Measurements from ENCODE around the gene C1QTNF12. TPM values are rescaled to one million over a fixed set of nuclear protein-coding genes. Genes with fewer than 3 reads are reported as not detected.

The C1QTNF12 gene
- polyA plus RNA-seq, 2 donors, result 1.6 to 3.0 TPM

- Histone ChIP-seq H3K9me3 (ENCODE audit: control insufficient read depth in 2 of 2, insufficient read depth in 1 of 2, low read depth in 1 of 2, low read length in 1 of 2) (peaks cover 0 to 3% of the 10 kb centered on the region in 2 donors), H3K4me3 (ENCODE audit: low read depth in 1 of 2, low read length in 2 of 2) (no peak overlapping the region), H3K36me3 (ENCODE audit: control insufficient read depth in 2 of 2, insufficient read depth in 2 of 2, low read length in 1 of 2) (peaks cover 0 to 28% of the 10 kb centered on the region in 2 donors), H3K4me1 (ENCODE audit: control insufficient read depth in 2 of 2, insufficient read depth in 2 of 2, low read length in 1 of 2) (peaks cover 0 to 4% of the 10 kb centered on the region in 2 donors), H3K27ac (ENCODE audit: low read depth in 2 of 2, low read length in 1 of 2) (no peak overlapping the region), H3K27me3 (ENCODE audit: control insufficient read depth in 1 of 2, insufficient read depth in 2 of 2, low read length in 2 of 2) (peaks cover 0 to 2% of the 10 kb centered on the region in 2 donors)
- 35 to 39% methylated on average over 18 to 28 of the region's 28 CpGs for WGBS, 2 donors
Observed at GRCh38 chr1:1291023-1291528, 44.6 kb upstream of the C1QTNF12 start.

GRCh38 chr1:1290238-1290731 lies 43.8 kb upstream of the C1QTNF12 start:
- Histone ChIP-seq H3K4me1 (ENCODE audit: control insufficient read depth in 2 of 2, insufficient read depth in 2 of 2, low read length in 1 of 2) (peaks cover 0 to 9% of the 10 kb centered on the region in 2 donors), H3K36me3 (ENCODE audit: control insufficient read depth in 2 of 2, insufficient read depth in 2 of 2, low read length in 1 of 2) (peaks cover 0 to 21% of the 10 kb centered on the region in 2 donors), H3K4me3 (ENCODE audit: low read depth in 1 of 2, low read length in 2 of 2) (no peak overlapping the region), H3K27me3 (ENCODE audit: control insufficient read depth in 1 of 2, insufficient read depth in 2 of 2, low read length in 2 of 2) (peaks cover 0 to 2% of the 10 kb centered on the region in 2 donors), H3K9me3 (ENCODE audit: control insufficient read depth in 2 of 2, insufficient read depth in 1 of 2, low read depth in 1 of 2, low read length in 1 of 2) (peaks cover 0 to 3% of the 10 kb centered on the region in 2 donors), H3K27ac (ENCODE audit: low read depth in 2 of 2, low read length in 1 of 2) (no peak overlapping the region)
- WGBS, 2 donors, result 46 to 53% methylated on average over 15 of the region's 15 CpGs

DNA sequence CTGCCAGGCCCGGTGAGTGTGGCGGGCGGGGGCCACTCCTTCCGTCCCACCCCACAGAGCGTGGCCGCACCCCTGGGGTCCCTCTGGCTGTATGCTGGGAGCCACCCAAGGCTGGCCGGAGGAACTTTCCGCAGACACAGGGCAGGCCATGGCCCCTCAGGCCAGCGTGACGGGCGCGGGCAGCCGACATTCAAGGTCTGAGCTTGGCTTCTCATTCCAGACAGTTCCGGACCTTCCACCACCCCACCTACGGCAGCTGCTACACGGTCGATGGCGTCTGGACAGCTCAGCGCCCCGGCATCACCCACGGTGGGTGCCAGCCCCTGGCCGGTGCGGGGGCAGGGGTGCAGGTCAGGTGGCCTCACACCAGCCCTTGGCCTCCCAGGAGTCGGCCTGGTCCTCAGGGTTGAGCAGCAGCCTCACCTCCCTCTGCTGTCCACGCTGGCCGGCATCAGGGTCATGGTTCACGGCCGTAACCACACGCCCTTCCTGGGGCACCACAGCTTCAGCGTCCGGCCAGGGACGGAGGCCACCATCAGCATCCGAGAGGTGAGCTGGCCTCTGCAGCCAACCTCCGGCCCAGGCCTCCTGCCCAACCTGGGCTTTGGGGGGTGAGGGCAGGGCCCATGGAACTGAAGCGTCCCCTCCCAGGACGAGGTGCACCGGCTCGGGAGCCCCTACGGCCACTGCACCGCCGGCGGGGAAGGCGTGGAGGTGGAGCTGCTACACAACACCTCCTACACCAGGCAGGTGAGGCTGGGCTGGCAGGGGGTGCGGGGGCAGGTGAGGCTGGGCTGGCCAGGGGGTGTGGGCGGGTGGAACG lies 41.0 kb upstream of the C1QTNF12 start:
- peaks cover 0 to 14% of the 10 kb centered on the region in 2 donors for H3K4me1 ChIP-seq (ENCODE audit: control insufficient read depth in 2 of 2, insufficient read depth in 2 of 2, low read length in 1 of 2)
- H3K27ac ChIP-seq (ENCODE audit: low read depth in 2 of 2, low read length in 1 of 2), result no peak overlapping the region
- H3K36me3 ChIP-seq (ENCODE audit: control insufficient read depth in 2 of 2, insufficient read depth in 2 of 2, low read length in 1 of 2), result no peaks in the 10 kb centered on the region
- no peaks in the 10 kb centered on the region for H3K9me3 ChIP-seq (ENCODE audit: control insufficient read depth in 2 of 2, insufficient read depth in 1 of 2, low read depth in 1 of 2, low read length in 1 of 2)
- H3K27me3 ChIP-seq (ENCODE audit: control insufficient read depth in 1 of 2, insufficient read depth in 2 of 2, low read length in 2 of 2), result peaks cover 0 to 2% of the 10 kb centered on the region in 2 donors
- H3K4me3 ChIP-seq (ENCODE audit: low read depth in 1 of 2, low read length in 2 of 2), result no peak overlapping the region
- 71 to 79% methylated on average over 44 to 46 of the region's 46 CpGs for WGBS, 2 donors

GRCh38 chr1:1286313-1287261 lies 40.1 kb upstream of the C1QTNF12 start:
- peaks cover 0 to 23% of the 10 kb centered on the region in 2 donors for H3K4me1 ChIP-seq (ENCODE audit: control insufficient read depth in 2 of 2, insufficient read depth in 2 of 2, low read length in 1 of 2)
- WGBS, 2 donors, result 57 to 59% methylated on average over 41 to 50 of the region's 50 CpGs
- H3K9me3 ChIP-seq (ENCODE audit: control insufficient read depth in 2 of 2, insufficient read depth in 1 of 2, low read depth in 1 of 2, low read length in 1 of 2), result no peaks in the 10 kb centered on the region
- H3K4me3 ChIP-seq (ENCODE audit: low read depth in 1 of 2, low read length in 2 of 2), result no peak overlapping the region
- H3K36me3 ChIP-seq (ENCODE audit: control insufficient read depth in 2 of 2, insufficient read depth in 2 of 2, low read length in 1 of 2), result no peaks in the 10 kb centered on the region
- peaks cover 0 to 2% of the 10 kb centered on the region in 2 donors for H3K27me3 ChIP-seq (ENCODE audit: control insufficient read depth in 1 of 2, insufficient read depth in 2 of 2, low read length in 2 of 2)
- H3K27ac ChIP-seq (ENCODE audit: low read depth in 2 of 2, low read length in 1 of 2), result no peak overlapping the region

GRCh38 chr1:1285611-1286311 lies 39.2 kb upstream of the C1QTNF12 start:
- Histone ChIP-seq H3K4me3 (ENCODE audit: low read depth in 1 of 2, low read length in 2 of 2) (no peak overlapping the region), H3K36me3 (ENCODE audit: control insufficient read depth in 2 of 2, insufficient read depth in 2 of 2, low read length in 1 of 2) (no peaks in the 10 kb centered on the region), H3K27ac (ENCODE audit: low read depth in 2 of 2, low read length in 1 of 2) (no peak overlapping the region), H3K9me3 (ENCODE audit: control insufficient read depth in 2 of 2, insufficient read depth in 1 of 2, low read depth in 1 of 2, low read length in 1 of 2) (no peaks in the 10 kb centered on the region), H3K27me3 (ENCODE audit: control insufficient read depth in 1 of 2, insufficient read depth in 2 of 2, low read length in 2 of 2) (peaks cover 0 to 2% of the 10 kb centered on the region in 2 donors), H3K4me1 (ENCODE audit: control insufficient read depth in 2 of 2, insufficient read depth in 2 of 2, low read length in 1 of 2) (peaks cover 0 to 23% of the 10 kb centered on the region in 2 donors)
- WGBS, 2 donors, result 57 to 59% methylated on average over 36 to 37 of the region's 37 CpGs

GRCh38 chr1:1285102-1285571 lies 38.6 kb upstream of the C1QTNF12 start:
- 91% methylated on average over 22 of the region's 22 CpGs for WGBS, 2 donors
- Histone ChIP-seq H3K4me3 (ENCODE audit: low read depth in 1 of 2, low read length in 2 of 2) (no peak overlapping the region), H3K9me3 (ENCODE audit: control insufficient read depth in 2 of 2, insufficient read depth in 1 of 2, low read depth in 1 of 2, low read length in 1 of 2) (no peaks in the 10 kb centered on the region), H3K36me3 (ENCODE audit: control insufficient read depth in 2 of 2, insufficient read depth in 2 of 2, low read length in 1 of 2) (no peaks in the 10 kb centered on the region), H3K4me1 (ENCODE audit: control insufficient read depth in 2 of 2, insufficient read depth in 2 of 2, low read length in 1 of 2) (peaks cover 0 to 23% of the 10 kb centered on the region in 2 donors), H3K27me3 (ENCODE audit: control insufficient read depth in 1 of 2, insufficient read depth in 2 of 2, low read length in 2 of 2) (peaks cover 0 to 2% of the 10 kb centered on the region in 2 donors), H3K27ac (ENCODE audit: low read depth in 2 of 2, low read length in 1 of 2) (no peak overlapping the region)

- H3K36me3 ChIP-seq (ENCODE audit: control insufficient read depth in 2 of 2, insufficient read depth in 2 of 2, low read length in 1 of 2), result no peaks in the 10 kb centered on the region
- peaks cover 0 to 2% of the 10 kb centered on the region in 2 donors for H3K27me3 ChIP-seq (ENCODE audit: control insufficient read depth in 1 of 2, insufficient read depth in 2 of 2, low read length in 2 of 2)
- H3K27ac ChIP-seq (ENCODE audit: low read depth in 2 of 2, low read length in 1 of 2), result no peak overlapping the region
- 82 to 83% methylated on average over 26 to 29 of the region's 32 CpGs for WGBS, 2 donors
- H3K9me3 ChIP-seq (ENCODE audit: control insufficient read depth in 2 of 2, insufficient read depth in 1 of 2, low read depth in 1 of 2, low read length in 1 of 2), result no peaks in the 10 kb centered on the region
- H3K4me1 ChIP-seq (ENCODE audit: control insufficient read depth in 2 of 2, insufficient read depth in 2 of 2, low read length in 1 of 2), result peaks cover 0 to 23% of the 10 kb centered on the region in 2 donors
- no peak overlapping the region for H3K4me3 ChIP-seq (ENCODE audit: low read depth in 1 of 2, low read length in 2 of 2)
Observed at GRCh38 chr1:1284221-1285101, 37.9 kb upstream of the C1QTNF12 start.

DNA sequence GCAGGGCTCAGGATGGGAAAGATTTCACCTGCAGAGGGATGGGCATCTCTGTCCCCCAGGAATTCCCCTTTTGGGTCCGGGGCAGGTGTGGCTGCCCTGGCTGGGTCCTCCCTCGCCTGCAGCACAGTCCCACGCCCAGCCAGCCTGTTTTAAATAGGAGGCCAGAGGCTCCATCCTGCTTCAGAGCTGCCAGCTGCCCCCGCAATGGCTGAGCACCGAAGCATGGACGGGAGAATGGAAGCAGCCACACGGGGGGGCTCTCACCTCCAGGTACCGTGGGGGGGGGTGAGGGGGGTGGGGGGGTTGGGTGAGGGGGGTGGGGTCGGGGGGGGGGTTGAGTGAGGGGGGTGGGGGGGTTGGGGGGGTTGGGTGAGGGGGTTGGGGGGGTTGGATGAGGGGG lies 37.3 kb upstream of the C1QTNF12 start:
- 7 to 8% methylated on average over 4 to 8 of the region's 9 CpGs for WGBS, 2 donors
- H3K4me1 ChIP-seq (ENCODE audit: control insufficient read depth in 2 of 2, insufficient read depth in 2 of 2, low read length in 1 of 2), result peaks cover 0 to 23% of the 10 kb centered on the region in 2 donors
- H3K27ac ChIP-seq (ENCODE audit: low read depth in 2 of 2, low read length in 1 of 2), result no peak overlapping the region
- H3K36me3 ChIP-seq (ENCODE audit: control insufficient read depth in 2 of 2, insufficient read depth in 2 of 2, low read length in 1 of 2), result no peaks in the 10 kb centered on the region
- no peaks in the 10 kb centered on the region for H3K9me3 ChIP-seq (ENCODE audit: control insufficient read depth in 2 of 2, insufficient read depth in 1 of 2, low read depth in 1 of 2, low read length in 1 of 2)
- H3K4me3 ChIP-seq (ENCODE audit: low read depth in 1 of 2, low read length in 2 of 2), result no peak overlapping the region
- peaks cover 0 to 2% of the 10 kb centered on the region in 2 donors for H3K27me3 ChIP-seq (ENCODE audit: control insufficient read depth in 1 of 2, insufficient read depth in 2 of 2, low read length in 2 of 2)
